ENCODE measurements around the gene AMMECR1.
"Not testable (repeated sequence)": the region's sequence is repeated elsewhere in the genome, so short reads cannot be mapped to it uniquely, and the experiment has no call there.

The AMMECR1 gene

GRCh38 chrX:110161361-110161686, 156.6 kb downstream of the AMMECR1 start:
- no peak for DNase-seq

- DNase-seq: no peak
Measured at GRCh38 chrX:110159865-110160264, 158.0 kb downstream of the AMMECR1 start.

DNA sequence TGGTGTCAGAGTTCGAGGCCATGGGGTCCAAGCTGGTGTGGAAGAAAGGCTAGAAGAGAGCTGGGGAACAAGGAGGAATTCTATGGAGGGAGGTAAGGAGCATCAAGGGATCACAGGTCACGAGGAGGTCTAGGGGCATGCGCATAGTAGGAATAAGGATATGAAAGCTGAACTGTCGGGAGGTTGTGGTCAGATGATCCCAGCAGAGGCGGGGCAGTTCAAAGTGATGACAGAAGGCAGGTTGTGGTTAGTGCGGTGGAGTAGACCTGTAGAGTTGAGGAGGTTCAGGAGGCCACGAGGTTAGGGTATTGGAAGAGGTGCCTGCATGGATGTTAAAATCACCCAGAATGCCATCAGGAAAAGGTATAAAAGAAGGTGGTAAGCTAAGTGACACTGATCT, 158.7 kb downstream of the AMMECR1 start:
- DNase-seq: no peak

- no peak for DNase-seq
Measured at GRCh38 chrX:110157444-110157843, 160.4 kb downstream of the AMMECR1 start.

DNA sequence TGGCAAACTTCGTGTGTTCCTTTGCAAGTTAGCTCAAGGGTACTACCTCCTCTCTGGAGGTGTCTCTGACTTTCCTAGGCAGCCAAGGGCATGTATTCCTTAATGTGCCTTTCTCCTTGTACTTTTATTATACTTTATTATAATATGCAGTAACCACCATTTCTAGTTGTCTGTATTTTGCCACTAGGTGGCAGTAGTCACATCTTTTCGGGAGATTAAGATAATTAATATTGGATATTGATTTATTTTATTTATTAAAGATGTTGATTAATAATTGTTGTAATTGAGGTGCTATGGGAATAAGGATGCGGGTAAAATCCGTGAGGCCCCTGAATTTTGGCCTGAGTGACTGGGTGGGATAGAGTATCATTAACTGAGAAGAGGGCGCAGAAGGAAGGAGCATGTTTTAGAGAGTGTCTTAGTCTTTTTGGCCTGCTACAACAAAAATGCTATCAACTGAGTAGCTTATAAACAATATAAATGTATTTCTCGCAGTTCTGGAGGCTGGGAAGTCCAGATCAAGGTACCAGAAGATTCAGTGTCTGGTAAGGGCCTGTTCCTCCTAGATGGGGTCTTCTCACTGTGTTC, 161.6 kb downstream of the AMMECR1 start:
- no peak for DNase-seq

DNA sequence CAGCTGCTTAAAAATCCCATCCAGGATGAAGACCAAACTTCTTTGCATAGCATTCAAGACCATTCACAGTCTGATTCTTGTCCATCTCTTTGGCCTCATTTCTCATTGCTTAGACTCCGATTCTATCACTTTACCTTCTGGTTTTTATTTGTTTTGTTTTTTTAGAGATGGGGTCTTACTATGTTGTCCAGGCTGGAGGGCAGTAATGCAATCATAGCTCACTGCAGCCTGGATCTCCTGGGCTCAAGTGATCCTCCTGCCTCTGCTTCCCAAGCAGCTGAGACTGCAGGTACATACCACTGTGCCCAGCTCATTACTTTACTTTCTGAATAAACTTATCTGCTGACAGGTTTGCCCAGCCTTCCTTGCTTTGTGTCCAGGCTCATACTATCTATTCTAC, 162.1 kb downstream of the AMMECR1 start:
- DNase-seq: no peak

DNA sequence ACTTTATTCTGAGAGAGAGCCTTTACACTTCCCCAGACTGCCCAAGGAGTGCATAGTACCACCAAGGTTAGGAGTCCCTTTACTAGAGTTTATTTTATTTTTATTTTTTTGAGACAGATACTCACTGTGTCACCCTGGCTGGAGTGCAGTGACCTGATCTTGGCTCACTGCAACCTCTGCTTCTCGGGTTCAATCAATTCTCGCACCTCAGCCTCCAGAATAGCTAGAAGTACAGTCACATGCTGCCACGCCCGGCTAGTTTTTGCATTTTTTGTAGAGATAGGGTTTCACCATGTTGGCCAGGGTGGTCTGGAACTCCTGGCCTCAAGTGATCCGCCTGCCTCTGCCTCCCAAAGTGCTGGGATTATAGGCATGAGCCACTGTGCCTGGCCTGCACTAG, 163.6 kb downstream of the AMMECR1 start:
- not testable (repeated sequence) for DNase-seq

- no peak for DNase-seq
Measured at GRCh38 chrX:110153896-110154295, 164.0 kb downstream of the AMMECR1 start.

GRCh38 chrX:110153244-110153643, 164.6 kb downstream of the AMMECR1 start:
- no peak for DNase-seq

GRCh38 chrX:110146521-110146920, 171.4 kb downstream of the AMMECR1 start:
- peak; percentile 23 for DNase-seq

DNA sequence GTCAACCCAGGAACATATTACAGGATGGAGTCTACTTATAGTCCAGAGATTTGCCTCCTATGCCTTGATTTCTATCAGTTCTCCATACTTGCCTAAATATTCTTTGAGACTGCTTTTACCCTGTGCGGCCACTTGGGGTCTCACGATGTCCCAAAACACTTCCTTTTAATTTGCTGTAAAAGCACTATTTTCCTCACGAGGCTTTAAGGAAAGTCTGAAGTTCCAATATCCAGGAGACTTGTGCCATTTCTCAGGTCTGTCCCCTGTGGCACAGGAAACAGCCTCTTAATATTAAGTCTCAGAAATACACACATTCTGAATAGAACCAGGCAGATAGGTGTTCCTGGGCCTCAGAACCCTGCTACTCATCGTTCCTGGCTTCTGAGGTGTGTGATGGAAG, 172.0 kb downstream of the AMMECR1 start:
- DNase-seq: no peak

DNA sequence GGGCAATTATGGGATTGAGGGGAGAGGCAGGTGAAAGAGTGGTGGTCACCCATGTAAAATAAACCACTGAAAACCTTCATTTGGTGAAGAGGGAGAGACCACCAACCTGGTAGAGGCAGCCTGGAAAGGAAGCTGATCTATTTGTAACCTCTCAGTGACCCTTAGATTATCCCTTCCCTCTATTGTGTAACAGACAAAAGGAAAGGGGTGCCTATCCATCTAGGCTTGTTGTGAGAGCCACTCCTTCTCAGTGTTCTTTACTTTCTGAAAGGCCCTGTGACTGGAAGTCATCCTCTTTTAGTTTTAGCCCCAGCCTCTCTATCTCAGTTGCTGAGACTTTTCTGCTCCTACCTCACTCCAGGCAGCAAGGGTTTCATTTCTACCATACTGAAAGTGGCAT, 172.6 kb downstream of the AMMECR1 start:
- no peak for DNase-seq

Measured in activated T-cell treated with anti-CD3 and anti-CD28 coated beads, Interleukin-2, amount 50 U/mL, for 1 hour (primary cell).